Mucosa of descending colon (tissue), 3 donors: Measurements from ENCODE around the gene HDAC7. TPM values are rescaled to one million over a fixed set of nuclear protein-coding genes. Genes with fewer than 3 reads are reported as not detected.

Experiments used
- ATAC-seq: fragments of 200-7000 bp; cut with Tn5 transposase; one replicate; pipeline ENCODE4 v1.9.1; 2020; ENCODE audit warnings: mild to moderate bottlenecking, moderate library complexity
- DNase-seq, 3 donors: peaks; one replicate each; pipeline ENCODE4 v3.0.0-alpha.2; 2020
- H3K36me3 ChIP-seq: fragments of 200-600 bp; one replicate; pipeline ENCODE4 v1.8.0; 2021; ENCODE audit warnings: low read depth, mild to moderate bottlenecking
- H3K4me1 ChIP-seq: fragments of 200-600 bp; one replicate; pipeline ENCODE4 v1.8.0; 2021; ENCODE audit warnings: low read depth, mild to moderate bottlenecking
- H3K4me3 ChIP-seq: fragments of 200-600 bp; one replicate; pipeline ENCODE4 v1.8.0; 2021; ENCODE audit warnings: mild to moderate bottlenecking
- H3K9me3 ChIP-seq: fragments of 200-600 bp; one replicate; pipeline ENCODE4 v1.8.0; 2021; ENCODE audit warnings: mild to moderate bottlenecking
- CTCF ChIP-seq: fragments of 200-600 bp; IDR thresholded peaks from one replicate; pipeline ENCODE4 v1.8.0; 2022; ENCODE audit warnings: antibody characterized with exemption, mild to moderate bottlenecking
- intact Hi-C, 2 donors: fragments of 100-400 bp; cut with DNase I in 1 of 2; cut with micrococcal nuclease in 1 of 2; formaldehyde crosslinking; loops; one replicate each; pipeline versions ENCODE4 v1.11.0 to v1.11.1; 2022; cut with DNase I, micrococcal nuclease
- total RNA-seq, 3 donors: library from RNA; stranded (reverse); fragmentation: NEBNext Ultra II Directional in 2 of 3; extraction: Animal tissue kit (Norgen Biotek cat#: 25700) in 2 of 3; gene quantifications; one replicate each; pipeline versions ENCODE4 v1.2.1 to v1.2.4, GENCODE V29; 2021 to 2023
- donor health status: DM: no; HTN: no; CAD: no; lungs with moderate emphysema.
- donor health status: DM: no; HTN: no; CAD: no.
- donor health status: DM: no; HTN: yes; CAD: no.

Gene HDAC7
- total RNA-seq, 3 donors from 2014 or later, result 19.5 to 67.4 (median 33.2) TPM

- no peak for DNase-seq
- Histone ChIP-seq H3K4me1 (peaks cover 3% of the 10 kb centered on the region), H3K36me3 (no peaks in the 10 kb centered on the region), H3K4me3 (no peak overlapping the region), H3K9me3 (no peaks in the 10 kb centered on the region)
- TF ChIP-seq CTCF, result no peak
- intact Hi-C loops, result loop anchor here in 1 of 2 donors (10.0 kb wide), 1 partner anchor 88 kb away; no protein-coding TSS in a partner anchor
- no peak for ATAC-seq
These were observed 73.2 kb downstream of the HDAC7 start for GRCh38 chr12:47746523-47746922.

DNA sequence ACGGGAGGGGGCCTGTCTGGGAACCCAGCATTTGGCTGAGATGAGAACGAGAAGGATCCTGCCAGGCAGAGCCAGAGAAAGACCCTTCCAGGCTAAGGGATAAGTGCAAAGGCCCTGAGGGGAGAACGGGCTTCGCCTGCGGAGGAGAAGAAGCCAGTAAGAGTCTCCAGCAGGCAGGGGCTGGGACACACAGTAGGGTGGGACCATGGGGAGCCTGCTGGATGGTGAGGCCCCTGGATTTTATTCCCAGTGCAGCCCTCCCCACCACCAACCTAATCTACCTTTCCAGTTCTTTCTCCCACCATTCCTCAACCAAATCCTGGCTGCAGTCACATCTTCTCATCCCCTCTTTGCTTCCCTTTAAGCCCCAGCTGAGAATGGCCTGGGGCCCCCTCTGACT lies 73.6 kb downstream of the HDAC7 start:
- TF ChIP-seq CTCF, result no peak
- Histone ChIP-seq H3K4me3 (no peak overlapping the region), H3K9me3 (no peaks in the 10 kb centered on the region), H3K36me3 (no peaks in the 10 kb centered on the region), H3K4me1 (peaks cover 8% of the 10 kb centered on the region)
- DNase-seq, result no peak
- ATAC-seq, result no peak
- intact Hi-C loops, result loop anchor here in 1 of 2 donors (10.0 kb wide), 1 partner anchor 89 kb away; no protein-coding TSS in a partner anchor

DNA sequence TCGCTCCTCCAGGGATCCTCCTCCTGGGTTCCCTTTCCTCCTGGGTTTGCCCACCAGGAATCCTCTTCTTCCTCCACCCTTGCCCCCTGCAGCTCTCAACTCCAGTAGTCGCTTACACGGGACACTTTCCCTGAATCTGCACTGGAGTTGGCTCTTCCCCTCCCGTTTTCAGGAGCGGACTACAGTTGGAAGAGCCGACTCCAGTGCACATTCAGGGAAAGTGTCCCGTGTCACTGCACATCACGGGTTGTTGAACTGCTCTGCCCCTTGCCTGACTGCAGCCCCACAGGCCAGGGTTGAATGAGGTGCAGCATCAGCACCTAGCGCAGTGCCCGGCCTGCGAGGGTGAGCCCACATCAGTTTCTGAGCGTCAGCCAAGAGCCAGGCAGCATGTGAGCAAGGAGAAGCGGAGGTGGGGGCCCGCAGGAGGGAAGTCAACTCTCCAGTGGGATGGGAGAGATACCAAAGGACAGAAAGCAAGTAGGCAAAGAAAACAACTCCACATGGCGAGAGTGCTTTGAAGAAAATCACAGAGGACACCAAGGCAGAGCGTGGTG lies 74.1 kb downstream of the HDAC7 start:
- H3K9me3 ChIP-seq, result no peaks in the 10 kb centered on the region
- no peak for ATAC-seq
- TF ChIP-seq CTCF, result no peak
- H3K4me1 ChIP-seq, result peaks cover 8% of the 10 kb centered on the region
- no peak for DNase-seq
- intact Hi-C loops, result loop anchor here in 1 of 2 donors (10.0 kb wide), 1 partner anchor 89 kb away; no protein-coding TSS in a partner anchor
- no peaks in the 10 kb centered on the region for H3K36me3 ChIP-seq
- H3K4me3 ChIP-seq, result no peak overlapping the region

DNA sequence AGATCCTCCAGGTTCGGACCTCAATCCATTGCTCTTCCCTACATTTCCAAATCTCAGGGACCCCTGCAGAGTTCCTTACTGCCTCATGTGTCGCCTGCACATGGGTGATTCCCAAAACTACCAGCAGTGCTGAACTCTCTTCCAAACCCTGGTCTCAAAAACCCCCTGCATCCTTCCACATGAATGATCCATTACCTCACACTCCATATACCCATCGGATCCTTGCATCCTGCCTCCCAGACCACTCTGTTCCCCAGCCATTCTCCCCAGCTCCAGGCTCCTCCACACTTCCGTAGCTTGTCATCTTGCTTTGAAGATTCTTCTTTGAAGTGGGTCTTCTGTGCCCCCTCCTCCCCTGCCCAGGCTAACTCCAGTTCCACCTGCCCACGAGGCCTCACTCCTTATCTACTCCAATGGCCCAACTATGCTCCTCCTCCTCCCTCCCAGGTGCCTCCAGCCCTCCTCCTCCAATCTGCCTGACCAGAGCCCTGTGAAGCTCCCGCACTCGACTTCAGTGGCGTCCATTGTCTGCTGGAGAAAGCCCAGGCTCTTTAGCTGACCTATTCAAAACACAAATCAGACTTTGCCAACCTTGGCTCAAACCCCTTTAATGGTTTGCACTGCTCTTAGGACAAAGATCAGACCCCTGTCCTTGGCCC lies 74.8 kb downstream of the HDAC7 start:
- Histone ChIP-seq H3K36me3 (no peaks in the 10 kb centered on the region), H3K4me3 (no peak overlapping the region), H3K9me3 (no peaks in the 10 kb centered on the region), H3K4me1 (peaks cover 11% of the 10 kb centered on the region)
- ATAC-seq (no peak), DNase-seq (no peak)
- intact Hi-C loops, result loop anchor here in 1 of 2 donors (10.0 kb wide), 1 partner anchor 90 kb away; no protein-coding TSS in a partner anchor
- no peak for TF ChIP-seq CTCF

GRCh38 chr12:47744005-47744651 lies 75.6 kb downstream of the HDAC7 start:
- H3K4me1 ChIP-seq, result peaks cover 14% of the 10 kb centered on the region
- intact Hi-C loops, result loop anchor here in 1 of 2 donors (10.0 kb wide), 1 partner anchor 91 kb away; no protein-coding TSS in a partner anchor
- no peaks in the 10 kb centered on the region for H3K9me3 ChIP-seq
- H3K36me3 ChIP-seq, result no peaks in the 10 kb centered on the region
- H3K4me3 ChIP-seq, result no peak overlapping the region
- DNase-seq (peak; percentile 72 to 92 (median 88)), ATAC-seq (peak; percentile 77)
- TF ChIP-seq CTCF, result peak; percentile 71
